ENCODE results near the gene KCNC4.

DNA sequence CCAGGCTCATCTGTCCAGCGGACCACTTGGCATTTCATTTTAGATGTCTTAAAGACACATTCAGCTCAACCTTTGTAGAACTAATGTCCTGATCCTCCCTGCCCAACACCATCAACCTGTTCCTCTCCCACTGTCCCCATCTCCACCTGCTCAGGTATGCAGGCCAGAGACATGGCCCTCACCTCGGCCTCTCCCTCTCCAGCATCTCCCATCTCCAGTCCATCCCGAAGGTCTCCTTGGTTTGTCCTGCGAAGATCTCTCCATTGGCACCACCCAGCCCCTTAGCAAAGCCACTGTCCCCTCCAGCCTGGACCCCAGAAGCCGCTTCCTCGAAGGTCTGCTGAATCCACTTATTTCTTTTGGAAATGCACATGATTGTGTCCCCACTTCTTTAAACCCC, 20.9 kb upstream of the KCNC4 start:
- TF ChIP-seq, protein P1, sequence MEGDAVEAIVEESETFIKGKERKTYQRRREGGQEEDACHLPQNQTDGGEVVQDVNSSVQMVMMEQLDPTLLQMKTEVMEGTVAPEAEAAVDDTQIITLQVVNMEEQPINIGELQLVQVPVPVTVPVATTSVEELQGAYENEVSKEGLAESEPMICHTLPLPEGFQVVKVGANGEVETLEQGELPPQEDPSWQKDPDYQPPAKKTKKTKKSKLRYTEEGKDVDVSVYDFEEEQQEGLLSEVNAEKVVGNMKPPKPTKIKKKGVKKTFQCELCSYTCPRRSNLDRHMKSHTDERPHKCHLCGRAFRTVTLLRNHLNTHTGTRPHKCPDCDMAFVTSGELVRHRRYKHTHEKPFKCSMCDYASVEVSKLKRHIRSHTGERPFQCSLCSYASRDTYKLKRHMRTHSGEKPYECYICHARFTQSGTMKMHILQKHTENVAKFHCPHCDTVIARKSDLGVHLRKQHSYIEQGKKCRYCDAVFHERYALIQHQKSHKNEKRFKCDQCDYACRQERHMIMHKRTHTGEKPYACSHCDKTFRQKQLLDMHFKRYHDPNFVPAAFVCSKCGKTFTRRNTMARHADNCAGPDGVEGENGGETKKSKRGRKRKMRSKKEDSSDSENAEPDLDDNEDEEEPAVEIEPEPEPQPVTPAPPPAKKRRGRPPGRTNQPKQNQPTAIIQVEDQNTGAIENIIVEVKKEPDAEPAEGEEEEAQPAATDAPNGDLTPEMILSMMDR (IDR thresholded peaks at IDR 0.05), result no peak
- TF ChIP-seq POLR2A (IDR thresholded peaks at IDR 0.05), result no peak
